Measurements from ENCODE around the gene CCDC70.

DNA sequence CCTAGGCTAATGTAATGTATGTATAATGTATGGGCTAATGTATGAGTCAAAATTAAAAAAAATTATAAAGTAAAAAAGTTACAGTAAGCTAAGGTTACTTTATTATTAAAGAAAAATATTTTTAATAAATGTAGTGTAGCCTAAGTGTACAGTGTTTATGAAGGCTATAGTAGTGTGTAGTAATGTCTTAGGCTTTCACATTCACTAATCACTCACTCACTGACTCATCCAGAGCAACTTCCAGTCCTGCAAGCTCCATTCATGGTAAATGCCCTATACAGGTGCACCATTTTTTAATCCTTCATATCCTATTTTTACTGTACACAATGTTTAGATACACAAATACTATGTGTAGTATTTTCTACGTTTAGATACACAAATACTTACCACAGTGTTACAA lies 15.0 kb upstream of the CCDC70 start:
- TF ChIP-seq, protein P1, sequence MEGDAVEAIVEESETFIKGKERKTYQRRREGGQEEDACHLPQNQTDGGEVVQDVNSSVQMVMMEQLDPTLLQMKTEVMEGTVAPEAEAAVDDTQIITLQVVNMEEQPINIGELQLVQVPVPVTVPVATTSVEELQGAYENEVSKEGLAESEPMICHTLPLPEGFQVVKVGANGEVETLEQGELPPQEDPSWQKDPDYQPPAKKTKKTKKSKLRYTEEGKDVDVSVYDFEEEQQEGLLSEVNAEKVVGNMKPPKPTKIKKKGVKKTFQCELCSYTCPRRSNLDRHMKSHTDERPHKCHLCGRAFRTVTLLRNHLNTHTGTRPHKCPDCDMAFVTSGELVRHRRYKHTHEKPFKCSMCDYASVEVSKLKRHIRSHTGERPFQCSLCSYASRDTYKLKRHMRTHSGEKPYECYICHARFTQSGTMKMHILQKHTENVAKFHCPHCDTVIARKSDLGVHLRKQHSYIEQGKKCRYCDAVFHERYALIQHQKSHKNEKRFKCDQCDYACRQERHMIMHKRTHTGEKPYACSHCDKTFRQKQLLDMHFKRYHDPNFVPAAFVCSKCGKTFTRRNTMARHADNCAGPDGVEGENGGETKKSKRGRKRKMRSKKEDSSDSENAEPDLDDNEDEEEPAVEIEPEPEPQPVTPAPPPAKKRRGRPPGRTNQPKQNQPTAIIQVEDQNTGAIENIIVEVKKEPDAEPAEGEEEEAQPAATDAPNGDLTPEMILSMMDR (IDR thresholded peaks at IDR 0.05; ENCODE audit: low read depth, low read length), result no peak
- no peak for TF ChIP-seq POLR2A (IDR thresholded peaks at IDR 0.05; ENCODE audit: extremely low read depth, insufficient read length)
- TF ChIP-seq MAX (IDR thresholded peaks at IDR 0.05; ENCODE audit: low read depth, low read length), result no peak

Measured in NB4 (cell line).